Placental epithelial cell (primary cell): Measurements from ENCODE around the gene SLCO1B1. TPM values are rescaled to one million over a fixed set of nuclear protein-coding genes. Genes with fewer than 3 reads are reported as not detected.

Experiments used
- total RNA-seq: library from RNA; depleted of rRNA; stranded (reverse); fragments of >200 nt; gene quantifications from 2 replicates; pipeline ENCODE4 v1.2.3, GENCODE V29; 2012

The SLCO1B1 gene
- not detected in 2 replicates for total RNA-seq

GRCh38 chr12:21130998-21131397, at the start of gene SLCO1B1:
Gene SLCO1B1, plus strand, starts transcription at chr12:21131194. Its CDS starts 10,381 bp downstream, at chr12:21141575.

Other genes starting within 250 kb of the SLCO1B1 start
- gene SLCO1A2, start 203.7 kb downstream of the SLCO1B1 start, total RNA-seq, result not detected in 2 replicates
- gene IAPP, start 241.7 kb downstream of the SLCO1B1 start, total RNA-seq, result not detected in 2 replicates